HG02763 (cell line): Measurements from ENCODE around the gene TMX4.
"Not testable (repeated sequence)": the region's sequence is repeated elsewhere in the genome, so short reads cannot be mapped to it uniquely, and the experiment has no call there.

Experiments used
- ATAC-seq: cut with Tn5 transposase; IDR thresholded peaks from one replicate; pipeline ENCODE4 v1.9.1; 2021; ENCODE audit warnings: mild to moderate bottlenecking, moderate library complexity; ENCODE audit not compliant: unreplicated experiment

The TMX4 gene, protein sequence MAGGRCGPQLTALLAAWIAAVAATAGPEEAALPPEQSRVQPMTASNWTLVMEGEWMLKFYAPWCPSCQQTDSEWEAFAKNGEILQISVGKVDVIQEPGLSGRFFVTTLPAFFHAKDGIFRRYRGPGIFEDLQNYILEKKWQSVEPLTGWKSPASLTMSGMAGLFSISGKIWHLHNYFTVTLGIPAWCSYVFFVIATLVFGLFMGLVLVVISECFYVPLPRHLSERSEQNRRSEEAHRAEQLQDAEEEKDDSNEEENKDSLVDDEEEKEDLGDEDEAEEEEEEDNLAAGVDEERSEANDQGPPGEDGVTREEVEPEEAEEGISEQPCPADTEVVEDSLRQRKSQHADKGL

DNA sequence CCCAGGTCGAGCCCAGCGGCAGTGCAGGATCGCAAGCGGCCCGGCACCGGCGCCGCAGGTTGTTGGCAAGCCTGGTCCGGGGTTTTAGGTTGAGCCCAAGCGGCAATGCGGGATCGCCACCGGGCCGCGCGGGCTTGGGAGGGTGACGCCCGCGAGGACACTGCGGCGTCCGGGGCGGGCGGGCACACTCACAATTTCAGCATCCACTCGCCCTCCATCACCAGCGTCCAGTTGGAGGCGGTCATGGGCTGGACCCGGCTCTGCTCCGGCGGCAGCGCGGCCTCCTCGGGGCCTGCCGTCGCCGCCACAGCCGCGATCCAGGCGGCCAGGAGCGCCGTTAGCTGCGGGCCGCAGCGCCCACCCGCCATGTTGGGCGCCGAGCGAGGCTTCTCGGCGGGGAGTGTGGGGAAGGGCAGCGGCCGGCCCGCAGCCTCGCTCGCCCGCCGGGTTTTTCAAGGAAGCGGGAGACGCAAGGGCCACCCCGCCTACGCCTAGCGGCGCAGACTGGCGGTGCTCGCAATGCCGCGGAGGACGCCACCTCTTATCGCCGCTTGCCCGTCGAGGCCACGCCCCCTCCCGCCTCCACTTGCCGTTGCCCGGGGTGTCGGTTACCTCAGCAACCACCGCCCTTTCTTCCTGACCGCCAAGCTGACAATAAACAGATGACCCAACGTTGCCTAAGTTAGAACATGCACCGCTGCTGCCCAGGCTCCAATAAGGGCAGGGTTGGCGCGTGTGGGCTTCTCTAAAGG lies at the start of gene TMX4:
Gene TMX4, minus strand, starts transcription at position 516 of the 752 bp plus-strand sequence. Its CDS starts 148 bp downstream, at position 368.
- ATAC-seq: peak; percentile 93

DNA sequence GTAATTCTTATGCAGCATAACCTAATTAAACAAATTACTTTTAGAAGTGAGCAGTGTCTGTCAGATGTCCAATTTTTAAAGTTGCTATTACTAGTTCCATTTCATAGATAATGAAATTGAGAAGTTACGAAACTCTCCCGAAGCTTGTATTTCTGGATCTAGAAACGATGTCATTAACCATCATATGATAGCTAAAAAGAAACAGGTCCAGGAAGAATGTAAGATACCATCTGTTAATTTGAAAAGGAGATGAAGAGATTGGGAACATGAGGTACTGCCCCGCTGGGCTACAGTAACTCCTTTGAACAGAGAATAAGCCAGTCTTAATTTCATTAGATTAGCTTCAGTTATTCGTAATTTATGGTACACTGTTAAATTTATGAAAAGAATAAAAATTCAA lies 47.5 kb upstream of the TMX4 start:
- no peak for ATAC-seq

DNA sequence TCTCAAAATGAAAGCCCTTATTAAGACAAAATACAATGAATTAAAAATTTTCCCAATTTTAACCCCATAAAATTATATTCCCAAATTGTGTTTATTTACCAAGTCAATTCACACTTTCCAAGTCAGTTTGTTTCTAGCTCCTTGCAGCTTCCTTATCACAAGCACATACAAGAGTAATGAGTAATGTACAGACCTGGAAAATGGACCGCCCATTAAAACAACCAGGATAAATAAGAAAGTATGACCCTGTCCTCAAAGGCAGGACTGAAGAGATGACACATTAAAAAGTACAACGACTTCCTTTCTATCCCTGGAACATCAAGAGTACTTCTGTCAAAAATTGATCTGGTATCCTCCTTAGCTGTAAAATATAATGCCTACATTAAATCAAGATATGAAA lies 47.1 kb upstream of the TMX4 start:
- ATAC-seq: no peak

DNA sequence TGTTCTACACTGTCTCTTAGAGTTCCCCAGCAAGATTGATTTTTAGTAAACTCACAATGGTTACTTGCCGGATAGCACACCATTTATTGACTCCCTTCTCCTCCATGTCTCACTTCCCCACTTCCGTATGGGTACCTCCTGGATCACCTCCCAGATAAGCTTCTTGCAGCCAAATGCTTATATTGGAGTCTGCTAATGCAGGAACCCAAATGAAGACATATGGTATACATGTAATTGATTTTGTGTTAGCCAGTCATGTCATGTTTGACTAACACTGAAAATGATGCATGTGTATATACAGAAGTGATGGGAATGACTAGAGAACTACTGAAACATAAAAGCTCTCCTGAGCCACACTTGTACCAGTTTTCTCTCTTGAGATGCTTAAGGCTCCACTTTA lies 46.1 kb upstream of the TMX4 start:
- ATAC-seq: no peak

DNA sequence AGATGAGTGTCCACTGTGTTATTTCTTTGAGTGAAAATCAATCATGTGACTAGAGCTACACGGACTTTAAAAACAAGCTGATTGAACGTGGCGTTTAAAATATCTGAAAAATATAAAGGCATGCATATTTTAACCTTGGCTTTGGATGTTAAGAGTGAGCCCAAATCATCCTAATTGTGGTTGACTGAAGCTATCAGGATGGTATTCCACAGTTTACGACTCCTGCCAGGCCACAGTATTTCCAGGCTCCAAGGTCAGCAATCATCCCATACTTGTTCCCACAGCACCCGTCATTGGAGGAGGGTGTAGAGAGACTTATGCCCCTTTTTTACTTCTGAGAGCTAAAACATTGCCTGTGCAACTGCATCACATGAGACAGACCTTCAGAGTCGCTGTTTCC lies 43.2 kb upstream of the TMX4 start:
- no peak for ATAC-seq

DNA sequence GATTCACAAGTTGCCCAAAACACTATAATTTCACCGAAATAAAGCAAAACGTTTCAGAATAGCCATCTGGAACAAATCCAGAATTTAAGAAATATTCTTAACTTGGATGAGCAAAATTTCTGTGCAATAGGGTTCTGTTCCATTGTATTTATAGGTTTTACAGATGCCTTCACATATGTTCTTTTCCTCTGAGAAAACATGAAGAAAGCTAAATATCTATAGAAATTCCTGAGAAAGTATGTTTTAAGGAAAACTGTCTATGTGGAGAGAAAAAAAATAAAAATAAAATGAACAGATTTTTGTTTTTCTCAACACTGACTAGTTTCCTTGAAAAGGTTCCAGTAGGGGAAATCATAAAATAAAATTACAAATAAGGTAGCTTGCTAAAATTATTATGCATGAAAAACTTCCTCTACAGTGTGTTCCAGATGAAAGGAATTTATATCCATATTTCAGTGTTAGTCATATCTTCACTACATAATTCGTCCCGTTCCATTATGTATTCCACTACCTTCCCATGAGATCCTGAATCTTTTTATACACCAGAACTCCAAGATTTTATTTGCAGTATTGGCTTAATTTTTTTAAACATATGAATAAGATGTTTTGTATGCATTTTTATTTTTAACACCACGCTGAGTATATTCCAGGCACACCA lies 42.4 kb upstream of the TMX4 start:
- ATAC-seq: no peak

DNA sequence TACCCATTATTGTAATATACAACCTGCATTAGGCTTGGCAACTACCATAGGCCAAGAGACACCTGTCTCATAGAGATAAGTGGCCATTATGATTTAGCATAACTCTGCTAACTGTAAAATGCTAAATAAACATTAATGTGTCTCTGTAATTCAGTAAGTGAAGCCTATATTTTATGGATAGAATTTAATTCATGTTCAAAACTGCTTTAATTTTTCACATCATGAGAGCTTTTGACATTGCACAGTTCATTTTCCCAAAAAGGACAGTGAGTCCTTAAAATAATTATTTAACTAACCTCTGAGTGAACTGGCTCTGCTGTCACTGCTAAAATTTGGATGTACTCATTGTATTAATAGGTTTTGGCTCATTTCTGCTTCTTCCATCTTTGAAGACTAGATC lies 41.4 kb upstream of the TMX4 start:
- no peak for ATAC-seq

DNA sequence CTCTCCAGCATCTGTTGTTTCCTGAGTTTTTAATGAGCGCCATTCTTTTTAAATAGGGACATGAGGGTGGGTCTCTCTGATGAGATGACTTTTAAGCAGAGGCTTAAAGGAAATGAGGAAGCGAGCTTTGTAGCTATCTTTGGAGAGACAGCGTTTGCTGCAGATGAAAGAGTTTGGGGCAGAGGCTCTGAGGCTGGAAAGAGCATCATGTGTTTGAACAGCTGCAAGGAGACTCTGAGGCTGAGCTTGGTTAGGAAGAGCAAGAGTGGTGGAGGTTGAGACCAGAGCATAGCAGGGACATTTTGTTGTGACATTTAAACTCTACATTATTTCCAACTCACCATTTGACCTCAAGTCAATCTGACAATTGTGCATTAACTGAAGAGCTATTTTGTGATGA lies 38.3 kb upstream of the TMX4 start:
- ATAC-seq: no peak

DNA sequence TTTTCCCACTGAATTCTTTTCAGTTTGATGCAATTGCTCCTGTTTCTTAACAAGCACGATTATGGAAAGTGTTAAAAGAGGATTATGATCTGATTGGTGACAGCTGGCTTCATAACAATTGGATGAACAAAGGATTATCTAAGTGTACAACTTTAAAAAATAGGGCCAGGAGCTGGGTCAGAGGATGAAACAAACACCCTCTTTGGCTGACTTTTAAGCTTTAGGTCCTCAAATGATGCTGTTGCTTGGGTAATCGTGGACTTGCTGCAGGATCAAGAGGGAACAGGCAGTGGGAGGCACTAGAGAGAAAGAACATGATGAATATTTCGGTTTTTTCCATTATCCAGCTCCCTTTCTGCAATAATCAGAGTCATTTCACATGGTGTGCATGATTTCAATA lies 35.5 kb upstream of the TMX4 start:
- no peak for ATAC-seq

DNA sequence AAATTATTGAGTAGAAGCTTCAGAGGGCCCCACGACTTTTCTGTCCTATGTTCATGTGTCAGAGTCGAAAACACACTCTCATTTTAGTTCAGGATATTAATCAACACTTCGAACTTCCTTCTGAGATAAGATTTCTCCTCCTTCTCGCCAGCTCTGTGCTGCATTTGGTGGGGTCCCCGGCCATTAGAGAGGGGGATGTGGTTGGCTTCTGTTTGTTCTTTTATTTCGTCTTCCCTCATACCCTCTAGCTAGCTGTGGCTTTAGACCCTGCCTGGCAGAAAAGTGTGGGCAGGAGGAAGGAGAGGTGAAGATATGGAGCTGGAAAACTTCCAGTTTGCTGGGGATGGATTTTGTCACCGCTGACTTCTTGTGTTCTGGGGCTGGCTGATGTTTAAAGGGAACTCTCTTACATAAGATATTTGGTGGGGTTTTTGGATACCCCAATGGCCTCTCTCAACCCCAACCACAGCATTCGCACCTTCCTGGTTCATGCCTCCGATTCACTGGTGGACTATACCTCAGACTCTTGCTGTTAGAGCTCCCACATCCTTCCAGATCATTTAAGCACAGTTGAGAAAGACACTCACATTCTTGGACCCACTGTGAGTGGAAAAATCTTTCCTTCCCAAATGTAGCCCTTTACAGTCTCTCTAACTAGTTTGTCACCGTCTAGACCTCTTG lies 30.7 kb upstream of the TMX4 start:
- no peak for ATAC-seq

DNA sequence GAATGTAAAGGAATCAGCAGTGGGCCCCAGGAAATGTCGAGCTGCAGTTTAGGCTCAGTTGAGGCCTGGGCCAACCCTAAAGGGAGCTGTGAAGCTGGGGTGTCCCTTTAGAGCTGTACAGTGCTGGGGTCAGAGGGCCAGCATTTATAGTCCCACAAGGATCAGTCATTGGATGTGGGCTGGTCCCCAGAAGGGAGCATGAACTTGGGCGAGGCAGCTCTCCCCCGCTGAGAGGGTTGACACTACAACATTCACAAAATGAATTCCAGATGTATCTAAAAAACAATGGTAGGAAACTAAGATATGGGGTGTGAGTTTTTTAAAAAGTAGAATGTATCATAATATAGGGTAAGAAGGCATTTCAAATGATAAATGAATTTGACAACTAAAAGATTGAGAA lies 29.7 kb upstream of the TMX4 start:
- no peak for ATAC-seq

DNA sequence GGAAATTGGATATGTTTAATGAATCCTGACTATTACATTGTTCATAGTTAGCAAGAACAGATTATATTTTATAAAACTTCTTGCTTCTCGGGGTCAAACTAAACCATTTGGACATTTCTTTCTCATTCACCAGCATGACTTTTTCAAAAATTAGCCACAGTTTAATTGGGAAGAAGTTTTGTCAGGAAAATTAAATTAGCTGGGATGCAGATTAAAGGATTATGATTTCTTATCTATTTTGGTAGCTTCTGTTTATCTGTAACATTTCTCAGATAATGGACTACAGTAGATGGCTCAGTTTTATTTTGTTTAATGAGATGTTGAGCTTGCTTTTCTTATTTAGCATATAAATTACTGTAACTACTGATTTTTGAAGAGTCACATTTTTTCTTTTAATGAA lies 26.4 kb upstream of the TMX4 start:
- ATAC-seq: no peak

DNA sequence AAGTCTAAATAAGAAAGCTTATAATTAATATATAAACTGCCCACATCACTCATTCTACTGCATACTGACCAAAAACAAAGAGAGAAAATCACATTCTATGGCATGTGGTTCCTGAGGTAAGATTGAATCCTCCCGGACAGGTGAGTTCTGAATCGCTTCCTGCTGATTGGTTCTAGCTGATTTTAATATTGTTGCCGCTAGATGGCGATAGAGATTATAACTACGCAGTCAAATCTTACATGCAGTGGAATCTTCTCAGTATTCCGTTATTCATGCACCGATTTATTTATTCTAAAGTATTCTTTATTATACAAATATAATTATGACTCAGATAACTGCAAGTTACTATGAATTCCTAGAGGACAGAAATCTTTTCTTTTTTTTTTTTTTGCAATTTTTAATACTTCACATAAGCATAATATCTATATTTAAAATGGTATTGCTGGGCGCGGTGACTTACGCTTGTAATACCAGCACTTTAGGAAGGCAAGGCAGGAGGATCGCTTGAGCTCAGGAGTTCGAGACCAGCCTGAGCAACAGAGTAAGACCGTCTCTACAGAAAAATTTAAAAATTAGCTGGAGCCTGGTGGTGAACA lies 24.2 kb upstream of the TMX4 start:
- ATAC-seq: peak; percentile 66

DNA sequence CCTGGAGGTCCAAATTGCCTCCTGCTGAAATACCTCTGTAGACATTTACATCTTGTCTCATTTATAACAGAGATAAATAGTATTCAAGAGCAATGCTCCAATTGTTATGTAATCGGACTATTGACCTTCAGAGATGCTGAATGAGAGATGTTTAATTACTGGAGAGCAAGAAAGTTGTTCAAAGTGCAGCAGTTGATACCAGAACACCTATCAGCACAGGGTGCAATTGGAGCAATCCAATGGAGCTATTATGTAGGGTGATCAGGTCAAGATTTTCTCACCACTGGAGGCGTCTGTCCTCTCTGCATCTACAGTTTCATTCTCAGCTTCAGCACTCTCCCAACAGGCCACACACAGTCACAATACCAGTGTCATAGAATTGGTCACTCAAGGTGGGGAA lies 19.5 kb upstream of the TMX4 start:
- no peak for ATAC-seq

DNA sequence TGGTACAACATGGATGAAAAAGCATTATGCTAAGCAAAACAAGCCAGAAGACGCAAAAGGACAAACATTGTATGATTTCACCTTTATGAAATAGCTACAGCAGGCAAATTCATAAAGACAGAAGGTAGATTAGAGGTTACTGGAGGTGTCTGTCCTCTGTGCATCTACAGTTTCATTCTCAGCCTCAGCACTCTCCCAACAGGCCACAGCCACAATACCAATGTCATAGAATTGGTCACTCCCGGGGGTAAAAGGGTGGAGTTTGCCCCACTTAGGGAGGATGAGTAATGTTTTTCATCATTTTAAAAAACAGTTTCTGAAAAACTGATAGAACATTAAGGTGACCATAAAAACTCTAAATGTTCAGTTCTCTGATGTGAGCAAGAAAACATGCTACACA lies 17.2 kb upstream of the TMX4 start:
- no peak for ATAC-seq

DNA sequence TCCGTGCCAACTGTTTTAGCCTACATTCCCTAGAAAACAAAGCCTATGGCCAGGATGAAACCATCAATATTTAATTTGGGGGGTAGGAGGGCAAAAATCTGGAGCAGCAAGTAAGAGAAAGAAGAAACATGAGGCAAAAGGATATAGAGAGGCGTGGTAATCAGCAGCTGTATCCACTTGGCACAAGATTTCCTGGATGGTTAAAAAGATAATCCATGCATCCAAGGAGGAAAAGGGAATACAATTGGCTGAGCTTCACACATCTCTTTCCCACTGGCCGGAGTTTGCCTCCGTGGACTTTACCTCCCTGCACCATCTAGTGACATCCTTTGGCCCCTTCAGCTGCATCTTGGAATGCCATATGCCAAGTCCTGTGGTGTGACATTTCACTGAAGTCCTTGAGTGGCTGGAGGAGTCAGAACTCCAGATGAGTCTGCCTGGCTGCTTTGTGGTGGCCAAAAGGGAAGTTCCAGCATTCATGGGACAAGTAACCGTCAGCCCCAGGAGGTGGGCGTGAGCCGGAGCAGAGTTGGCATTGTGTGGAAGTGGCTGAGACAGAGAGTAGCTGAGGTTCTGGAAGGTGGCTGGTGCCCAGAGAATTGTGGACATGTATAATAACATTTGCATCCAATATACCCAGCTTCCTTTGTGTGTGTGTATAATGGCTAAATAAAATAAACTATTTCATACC lies 13.7 kb upstream of the TMX4 start:
- ATAC-seq: no peak

DNA sequence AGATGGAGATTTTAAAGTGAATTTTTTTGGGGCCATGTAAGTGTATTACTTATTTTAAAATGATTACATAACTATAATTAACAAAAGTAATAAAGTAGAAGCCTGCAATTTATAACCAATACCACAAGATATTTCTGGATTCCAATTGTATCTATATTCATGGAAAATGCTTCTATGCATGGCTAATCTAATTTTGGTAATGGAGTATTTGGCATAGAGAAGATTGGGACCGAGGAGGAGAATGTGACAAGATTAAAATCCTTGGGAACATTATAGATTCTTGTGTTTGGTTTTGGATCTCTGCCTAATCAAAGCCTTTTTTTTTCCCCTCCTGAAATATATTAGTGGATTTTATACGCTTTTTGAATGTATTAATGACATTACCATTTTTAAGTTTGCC lies 12.9 kb upstream of the TMX4 start:
- no peak for ATAC-seq

DNA sequence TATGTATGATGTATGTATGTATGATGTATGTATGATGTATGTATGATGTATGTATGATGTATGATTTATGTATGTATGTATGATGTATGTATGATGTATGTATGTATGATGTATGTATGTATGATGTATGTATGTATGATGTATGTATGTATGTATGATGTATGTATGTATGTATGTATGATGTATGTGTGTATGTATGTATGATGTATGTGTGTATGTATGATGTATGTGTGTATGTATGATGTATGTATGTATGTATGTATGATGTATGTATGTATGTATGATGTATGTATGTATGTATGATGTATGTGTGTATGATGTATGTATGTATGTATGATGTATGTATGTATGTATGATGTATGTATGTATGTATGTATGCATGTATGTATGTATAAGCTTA lies 12.0 kb upstream of the TMX4 start:
- not testable (repeated sequence) for ATAC-seq

DNA sequence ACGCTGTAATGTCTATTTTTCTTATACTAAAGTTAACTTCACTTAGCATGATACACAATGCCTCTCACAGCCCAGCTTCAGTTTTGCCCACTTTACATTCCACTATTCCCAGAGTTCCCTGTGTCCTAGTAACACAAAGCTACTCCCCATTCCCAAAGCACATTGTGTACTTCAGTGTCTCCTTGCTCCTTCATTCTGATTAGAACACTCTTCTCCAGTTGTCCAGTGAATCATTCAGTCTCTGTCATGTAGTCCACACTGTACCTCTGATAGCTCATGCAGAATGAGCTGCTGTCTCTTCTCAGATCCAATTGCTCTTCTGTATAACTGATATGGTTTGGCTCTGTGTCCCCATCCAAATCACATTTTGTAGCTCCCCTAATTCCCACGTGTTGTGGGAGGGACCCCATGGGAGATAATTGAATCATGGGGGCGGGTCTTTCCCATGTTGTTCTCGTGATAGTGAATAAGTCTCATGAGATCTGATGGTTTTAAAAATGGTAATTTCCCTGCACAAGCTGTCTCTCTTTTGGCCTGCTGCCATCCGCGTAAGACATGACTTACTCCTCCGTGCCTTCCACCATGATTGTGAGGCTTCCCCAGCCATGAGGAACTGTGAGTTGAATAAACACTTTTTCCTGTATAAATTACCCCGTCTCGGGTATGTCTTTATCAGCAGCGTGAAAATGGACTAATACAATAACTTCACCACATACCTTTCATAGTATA lies 2.1 kb upstream of the TMX4 start:
- no peak for ATAC-seq
